GM21737 (cell line): ENCODE data around the gene CCDC12.

ENCODE experiments used
- ATAC-seq: cut with Tn5 transposase; IDR thresholded peaks from one replicate; pipeline ENCODE4 v1.9.1; 2021; ENCODE audit warnings: mild to moderate bottlenecking, moderate library complexity; ENCODE audit not compliant: unreplicated experiment

The CCDC12 gene

DNA sequence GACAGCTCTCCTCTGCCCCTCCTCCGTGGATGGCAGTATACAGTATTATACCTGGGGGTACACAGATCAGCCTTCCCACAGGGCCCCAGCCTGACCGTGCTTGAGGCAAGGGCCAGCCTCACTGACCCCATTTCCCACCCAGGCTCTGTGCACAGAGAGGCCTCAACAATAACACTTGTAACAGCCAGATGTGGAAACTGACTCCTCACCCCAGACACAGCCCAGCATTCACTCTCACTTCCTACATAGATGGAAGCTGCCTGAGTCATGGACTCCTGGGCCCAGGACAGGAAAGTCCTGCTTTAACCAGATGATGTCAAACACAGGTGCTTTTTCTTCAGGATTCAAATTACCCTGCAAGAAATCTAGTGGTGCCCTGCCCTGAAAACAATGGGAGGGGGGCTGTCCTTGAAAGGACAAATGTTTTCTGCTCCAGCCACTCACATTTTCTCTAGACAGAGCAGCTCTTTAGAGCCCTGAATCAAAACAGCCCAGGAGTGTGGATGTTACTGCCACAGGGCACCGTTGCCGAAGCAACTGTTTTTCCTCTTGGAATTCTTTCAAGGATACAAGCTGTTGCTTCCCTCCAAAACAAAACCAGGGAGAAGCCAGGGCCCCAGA lies 16.4 kb downstream of the CCDC12 start:
- no peak for ATAC-seq

- no peak for ATAC-seq
These were observed 17.4 kb downstream of the CCDC12 start for GRCh38 chr3:46959161-46959511.

DNA sequence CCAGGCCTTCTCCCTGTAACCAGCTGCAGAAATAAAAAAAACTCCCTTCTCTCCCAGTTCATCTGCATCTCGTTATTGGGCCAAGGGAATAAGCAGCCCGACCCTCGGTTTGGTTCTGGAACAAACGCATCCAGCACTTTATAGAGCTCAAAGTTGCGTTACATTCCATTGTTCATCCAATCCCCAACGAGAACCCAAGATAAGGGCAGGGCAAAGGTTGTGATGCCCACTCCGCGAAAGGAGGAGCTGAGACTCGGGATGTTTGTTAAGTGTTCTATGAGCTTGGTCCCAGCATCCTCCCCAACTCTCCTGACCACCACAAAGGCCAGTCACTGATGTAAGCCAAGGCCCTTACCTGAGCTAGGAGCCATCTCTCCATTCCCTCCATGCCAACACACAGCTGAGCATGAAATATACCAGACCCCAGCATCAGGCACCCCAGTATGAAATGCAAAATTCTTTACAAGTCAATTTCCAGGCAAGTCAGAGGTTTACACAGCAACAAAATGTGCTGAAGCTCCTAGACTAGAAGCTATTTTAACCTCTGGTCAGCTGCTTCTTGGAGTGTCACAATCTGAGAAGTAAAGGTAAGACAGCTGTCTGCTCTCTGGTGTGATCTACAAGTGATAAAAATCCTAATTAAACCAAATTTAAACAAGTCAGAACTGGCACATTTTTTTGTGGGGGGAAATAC lies 17.9 kb downstream of the CCDC12 start:
- ATAC-seq = no peak

DNA sequence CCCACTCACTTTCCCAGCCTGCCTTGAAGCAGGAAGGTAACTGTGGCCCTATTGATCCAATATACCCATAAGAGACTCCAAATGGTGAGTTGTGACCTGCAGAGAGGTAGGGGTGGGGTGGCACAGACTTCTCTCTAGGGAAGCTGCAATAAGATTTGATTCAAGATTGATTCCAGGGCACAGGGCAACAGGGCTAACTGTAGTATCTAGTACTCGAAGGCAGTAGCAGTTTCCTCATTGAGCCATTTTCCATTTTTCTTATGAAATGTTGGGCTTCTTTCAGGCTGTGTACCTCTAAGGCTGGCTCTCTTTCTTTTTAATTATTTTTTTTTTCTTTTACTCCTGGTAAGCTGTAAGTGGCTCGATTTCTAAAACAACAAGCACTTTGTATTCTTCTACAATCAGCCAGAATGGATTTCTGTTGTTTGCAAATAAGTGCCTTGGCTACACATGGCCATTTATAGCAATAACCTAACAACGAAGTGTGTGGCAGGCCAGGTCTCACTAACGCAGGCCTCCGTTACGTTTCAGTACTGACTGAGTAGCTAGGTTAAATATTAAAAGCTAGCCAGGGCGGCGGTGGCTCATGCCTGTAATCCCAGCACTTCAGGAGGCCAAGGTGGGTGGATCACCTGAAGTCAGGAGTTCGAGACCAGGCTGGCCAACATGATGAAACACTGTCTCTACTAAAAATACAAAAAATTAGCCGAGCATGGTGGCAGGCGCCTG lies 19.3 kb downstream of the CCDC12 start:
- ATAC-seq = no peak

DNA sequence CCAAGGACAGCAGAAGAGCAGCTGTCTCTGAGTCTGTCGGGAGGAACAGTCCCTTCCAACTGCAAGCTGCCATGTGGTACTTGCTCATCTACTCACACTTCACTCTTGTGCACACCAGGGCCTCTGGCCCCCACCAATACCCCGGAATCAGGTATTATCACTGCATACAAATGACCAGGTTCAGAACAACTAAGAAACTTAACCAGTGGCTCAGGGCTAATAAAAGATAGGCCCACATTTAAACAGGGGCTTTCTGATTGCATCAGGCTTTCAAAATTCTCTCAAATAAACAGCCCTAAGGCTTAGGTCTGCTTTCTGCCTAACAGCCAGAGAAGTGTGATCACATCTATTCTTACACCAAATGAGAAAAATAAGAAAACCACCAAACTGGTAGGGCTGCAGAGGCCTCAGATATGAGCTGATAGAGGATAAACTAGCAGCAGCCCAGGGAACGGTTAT lies 20.7 kb downstream of the CCDC12 start:
- ATAC-seq = no peak

- no peak for ATAC-seq
These were observed 21.4 kb downstream of the CCDC12 start for GRCh38 chr3:46955157-46955556.

DNA sequence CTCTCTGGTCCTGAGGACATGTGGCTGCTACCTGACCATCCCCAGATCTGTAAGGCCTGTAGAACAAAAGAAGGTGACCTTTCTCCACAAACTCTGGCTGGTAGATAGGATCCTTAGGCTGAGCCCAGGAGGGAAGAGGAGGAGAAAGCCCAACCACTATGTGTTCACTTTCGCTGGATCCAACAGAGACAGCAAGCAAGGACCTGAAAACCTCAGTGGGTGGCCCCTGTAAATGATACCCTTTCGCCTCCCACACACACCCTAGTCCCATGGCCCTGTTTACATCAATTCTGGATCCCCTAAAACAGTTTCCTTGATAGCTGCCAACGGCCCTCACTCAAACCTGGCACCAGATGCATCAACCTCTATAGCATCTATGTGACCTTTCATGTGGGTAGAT lies 22.4 kb downstream of the CCDC12 start:
- ATAC-seq = no peak

- ATAC-seq = no peak
These were observed 23.1 kb downstream of the CCDC12 start for GRCh38 chr3:46953234-46954010.

- no peak for ATAC-seq
These were observed 23.7 kb downstream of the CCDC12 start for GRCh38 chr3:46952813-46953212.

DNA sequence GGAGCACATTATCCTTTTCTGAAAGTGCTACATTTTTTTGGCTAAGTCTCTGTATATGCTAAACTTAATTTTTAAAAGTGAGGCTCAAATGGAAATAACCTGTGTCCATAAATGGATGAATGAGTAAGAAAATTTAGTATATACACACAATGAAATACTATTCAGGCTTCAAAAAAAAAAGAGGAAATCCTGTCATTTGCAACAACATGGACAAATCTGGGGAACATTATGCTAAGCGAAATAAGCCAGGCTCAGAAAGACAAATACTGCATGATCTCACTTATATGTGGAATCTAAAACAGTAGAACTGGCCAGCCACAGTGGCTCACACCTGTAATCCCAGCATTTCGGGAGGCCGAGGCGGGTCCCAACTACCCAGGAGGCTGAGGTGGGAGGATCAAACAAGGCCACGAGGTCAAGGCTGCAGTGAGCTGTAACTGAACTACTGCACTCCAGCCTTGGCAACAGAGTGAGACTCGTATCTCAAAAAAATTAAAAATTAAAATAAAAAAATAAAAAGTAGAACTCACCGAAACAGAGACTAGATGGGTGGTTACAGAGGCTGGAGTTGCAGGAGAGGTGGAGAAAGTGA lies 25.8 kb downstream of the CCDC12 start:
- ATAC-seq = no peak

- ATAC-seq = no peak
These were observed 26.4 kb downstream of the CCDC12 start for GRCh38 chr3:46950177-46950576.

DNA sequence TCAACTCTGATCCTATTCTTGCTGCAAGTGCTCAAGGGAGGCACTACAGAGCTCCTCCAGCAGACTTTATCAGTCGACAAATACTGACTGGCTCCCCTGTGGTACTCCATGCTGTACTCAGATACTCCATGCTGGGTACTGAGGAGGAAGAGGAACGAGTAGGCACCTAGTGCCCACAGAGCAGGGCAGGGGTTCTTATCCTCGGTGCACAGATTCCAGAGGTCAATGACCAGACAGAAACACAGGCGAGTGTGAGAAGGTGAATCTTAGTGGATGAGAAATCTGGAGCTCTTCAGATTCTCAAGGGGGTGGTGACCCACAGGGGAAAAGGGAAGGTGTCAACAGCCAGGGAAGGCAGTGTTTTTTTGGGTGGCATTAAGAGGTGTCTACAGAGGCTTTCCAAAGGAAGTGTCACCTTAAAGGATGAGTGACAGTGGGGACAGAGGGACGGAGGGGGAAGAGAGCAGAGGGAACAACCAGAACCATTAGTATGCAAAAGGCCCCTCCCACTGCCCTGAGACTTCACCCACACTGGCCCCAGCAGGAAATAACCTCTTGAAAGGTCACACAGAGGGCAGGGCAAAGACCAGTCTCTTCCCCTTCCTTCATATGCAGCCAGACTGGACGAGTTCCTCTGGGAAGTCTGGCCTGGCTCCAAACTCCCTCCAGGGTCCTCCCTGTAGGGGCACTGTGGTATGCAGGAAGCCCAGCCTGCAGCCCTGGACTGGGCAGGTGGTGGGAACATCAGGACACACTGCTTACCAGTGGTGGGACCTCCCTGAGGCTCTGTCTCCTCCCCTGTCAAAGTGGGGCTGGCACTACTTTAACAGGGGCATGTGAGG lies 27.5 kb downstream of the CCDC12 start:
- ATAC-seq = no peak

DNA sequence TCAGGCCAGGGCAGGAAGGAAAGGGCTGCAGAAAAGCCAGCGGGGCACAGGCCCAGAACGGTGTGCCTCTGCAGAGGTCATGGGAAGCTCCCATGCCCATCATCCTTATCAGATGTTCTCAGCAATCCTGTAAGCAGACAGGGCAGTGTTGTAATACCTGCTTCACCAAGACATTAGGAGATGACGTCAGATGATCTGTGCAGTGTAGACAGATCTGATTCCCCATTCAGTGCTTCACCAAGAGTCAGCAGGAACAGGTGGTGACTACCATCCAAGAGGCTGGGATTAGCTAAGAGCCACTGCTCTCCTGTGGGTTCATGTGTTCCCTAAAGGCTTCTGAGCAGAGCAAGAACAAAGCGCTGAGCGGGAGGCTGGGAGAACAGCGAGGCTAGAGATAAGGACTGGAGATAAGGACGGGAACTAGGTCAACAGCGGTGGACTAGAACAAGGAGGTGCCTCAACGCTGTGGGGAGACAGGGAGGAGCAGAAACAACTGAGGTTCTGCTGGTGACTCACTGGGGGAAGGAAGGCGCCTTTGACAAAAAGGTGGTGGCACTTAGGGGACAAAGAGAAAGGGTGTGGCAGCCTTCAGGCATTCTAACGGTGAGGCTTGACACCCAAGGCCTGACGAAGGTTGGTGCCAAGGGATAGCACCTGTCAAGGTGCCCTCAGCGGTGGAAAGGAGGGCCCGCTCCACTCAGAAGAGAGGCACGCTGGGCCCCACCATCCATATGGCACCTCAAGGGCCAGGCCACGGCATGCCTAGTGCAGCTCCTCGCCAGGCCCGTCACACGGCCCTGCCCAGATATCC lies 28.4 kb downstream of the CCDC12 start:
- ATAC-seq = no peak

GRCh38 chr3:46947546-46947901 lies 29.0 kb downstream of the CCDC12 start:
- no peak for ATAC-seq

- ATAC-seq = no peak
These were observed 29.5 kb downstream of the CCDC12 start for GRCh38 chr3:46946856-46947545.

GRCh38 chr3:46946416-46946815 lies 30.1 kb downstream of the CCDC12 start:
- no peak for ATAC-seq

- no peak for ATAC-seq
These were observed 32.4 kb downstream of the CCDC12 start for GRCh38 chr3:46944191-46944590.

GRCh38 chr3:46943237-46944187 lies 33.0 kb downstream of the CCDC12 start:
- ATAC-seq = no peak
